Thoracic aorta (tissue), 2 donors: ENCODE results near the gene RBKS. TPM values are rescaled to one million over a fixed set of nuclear protein-coding genes. Genes with fewer than 3 reads are reported as not detected.

Experiments used
- ATAC-seq: fragments of 150-250 bp; one replicate; pipeline ENCODE4 v1.8.0; 2017; ENCODE audit warnings: low read depth; ENCODE audit not compliant: insufficient number of reproducible peaks, low FRiP score
- DNase-seq: peaks from one replicate; pipeline ENCODE4 v3.0.0-alpha.2; 2020; ENCODE audit warnings: low spot score
- H3K27ac ChIP-seq, 2 donors: fragments of 200-600 bp; sonication (generic); 1 replicate in 1 of 2; 2 replicates in 1 of 2; pipeline ENCODE4 v1.5.1; 2016; ENCODE audit warnings: mild to moderate bottlenecking in 2 of 2, moderate library complexity in 2 of 2
- H3K27me3 ChIP-seq: fragments of 200-600 bp; sonication (generic); replicated peaks from 2 replicates; pipeline ENCODE4 v1.6.0; 2016; ENCODE audit warnings: mild to moderate bottlenecking; ENCODE audit not compliant: insufficient read depth
- H3K36me3 ChIP-seq: fragments of 200-600 bp; sonication (generic); one replicate; pipeline ENCODE4 v1.5.1; 2016
- H3K4me1 ChIP-seq, 2 donors: fragments of 200-600 bp; sonication (generic); 1 replicate in 1 of 2; 2 replicates in 1 of 2; pipeline versions ENCODE4 v1.5.1 to v1.6.0; 2016; ENCODE audit warnings: low read depth in 2 of 2, mild to moderate bottlenecking in 1 of 2; ENCODE audit not compliant: control insufficient read depth in 1 of 2
- H3K4me3 ChIP-seq: fragments of 200-600 bp; sonication (generic); 2 replicates; pipeline ENCODE4 v1.5.1; 2016; ENCODE audit warnings: mild to moderate bottlenecking
- H3K9me3 ChIP-seq: fragments of 200-600 bp; sonication (generic); 2 replicates; pipeline ENCODE4 v1.5.1; 2016
- CTCF ChIP-seq: fragments of 200-600 bp; sonication (generic); IDR thresholded peaks from one replicate; pipeline ENCODE4 v1.5.1; 2019; ENCODE audit warnings: antibody characterized with exemption
- total RNA-seq, 2 donors: library from RNA; depleted of rRNA; stranded (reverse); fragments of >200 nt; gene quantifications; one replicate each; pipeline versions ENCODE4 v1.1.0 to v1.2.3, GENCODE V29; 2016

Gene RBKS
- total RNA-seq, 2 donors from 2014 or later: 3.1 to 5.0 TPM

- no peak for ATAC-seq
- Histone ChIP-seq H3K27me3 (no peaks in the 10 kb centered on the region), H3K36me3 (no peaks in the 10 kb centered on the region), H3K4me3 (no peak overlapping the region), H3K4me1 (peaks cover 0 to 7% of the 10 kb centered on the region in 2 donors), H3K27ac (no peak overlapping the region), H3K9me3 (no peaks in the 10 kb centered on the region)
- no peak for TF ChIP-seq CTCF
- no peak for DNase-seq
These were observed 34.7 kb downstream of the RBKS start for GRCh38 chr2:27855476-27855875.

- Histone ChIP-seq H3K4me1 (peaks cover 0 to 7% of the 10 kb centered on the region in 2 donors), H3K27ac (no peak overlapping the region), H3K36me3 (no peaks in the 10 kb centered on the region), H3K4me3 (no peak overlapping the region), H3K9me3 (no peaks in the 10 kb centered on the region), H3K27me3 (no peaks in the 10 kb centered on the region)
- no peak for ATAC-seq
- no peak for TF ChIP-seq CTCF
- DNase-seq: no peak
These were observed 35.8 kb downstream of the RBKS start for GRCh38 chr2:27854229-27854862.

- H3K4me3 ChIP-seq: no peak overlapping the region
- no peak overlapping the region for H3K27ac ChIP-seq
- H3K27me3 ChIP-seq: no peaks in the 10 kb centered on the region
- TF ChIP-seq CTCF: no peak
- no peaks in the 10 kb centered on the region for H3K9me3 ChIP-seq
- DNase-seq (no peak), ATAC-seq (no peak)
- H3K4me1 ChIP-seq: peaks cover 0 to 7% of the 10 kb centered on the region in 2 donors
- H3K36me3 ChIP-seq: no peaks in the 10 kb centered on the region
These were observed 37.5 kb downstream of the RBKS start for GRCh38 chr2:27852691-27853090.

- Histone ChIP-seq H3K36me3 (no peaks in the 10 kb centered on the region), H3K4me3 (no peak overlapping the region), H3K9me3 (no peaks in the 10 kb centered on the region), H3K4me1 (peaks cover 0 to 8% of the 10 kb centered on the region in 2 donors), H3K27ac (no peak overlapping the region), H3K27me3 (no peaks in the 10 kb centered on the region)
- ATAC-seq (no peak), DNase-seq (no peak)
- TF ChIP-seq CTCF: no peak
These were observed 40.5 kb downstream of the RBKS start for GRCh38 chr2:27849558-27850205.

- no peaks in the 10 kb centered on the region for H3K9me3 ChIP-seq
- H3K27me3 ChIP-seq: no peaks in the 10 kb centered on the region
- ATAC-seq (no peak), DNase-seq (no peak)
- H3K4me3 ChIP-seq: no peak overlapping the region
- H3K27ac ChIP-seq: no peak overlapping the region
- no peak for TF ChIP-seq CTCF
- H3K4me1 ChIP-seq: peaks cover 0 to 12% of the 10 kb centered on the region in 2 donors
- no peaks in the 10 kb centered on the region for H3K36me3 ChIP-seq
These were observed 42.9 kb downstream of the RBKS start for GRCh38 chr2:27847333-27847732.
